ENCODE measurements around the gene PDE4B.
A peak's percentile ranks its signal among the peaks of the same experiment; 100 is the strongest.

The PDE4B gene

DNA sequence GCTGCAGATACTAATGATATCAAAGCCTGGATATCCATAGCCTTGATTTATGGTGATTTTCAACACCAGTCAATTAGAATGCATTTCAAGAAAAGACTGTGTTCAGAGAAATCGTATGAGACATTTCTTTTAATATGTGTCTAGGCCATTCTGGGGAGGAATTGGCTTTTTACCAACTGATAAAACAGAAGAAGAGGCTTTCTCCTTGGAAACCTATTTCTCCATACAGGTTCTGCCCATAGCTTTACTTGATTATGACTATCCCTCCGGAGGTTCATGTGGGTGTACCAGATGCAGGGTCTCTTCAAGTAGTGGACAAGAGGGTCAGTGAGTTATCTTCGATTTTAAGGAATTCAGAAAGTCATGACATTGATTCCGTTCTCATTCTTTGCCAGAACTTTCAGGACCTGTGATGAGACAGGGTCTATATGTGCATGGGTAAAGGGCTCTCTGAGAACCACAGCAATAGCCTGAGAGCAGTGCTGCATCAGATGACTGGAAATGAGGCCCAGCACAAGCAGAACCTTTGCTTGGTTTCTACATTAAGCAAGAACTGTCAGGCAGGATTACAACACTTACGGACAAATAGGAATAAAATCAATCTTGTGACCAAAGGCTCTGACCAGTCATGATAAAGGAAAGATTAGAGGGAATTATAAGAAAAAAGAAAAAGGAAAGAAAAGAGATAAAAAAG lies 477.6 kb downstream of the PDE4B start:
- DNase-seq, result no peak

- peak; percentile 28 to 38 for DNase-seq
These were observed 478.7 kb downstream of the PDE4B start for GRCh38 chr1:66271216-66271903.

DNA sequence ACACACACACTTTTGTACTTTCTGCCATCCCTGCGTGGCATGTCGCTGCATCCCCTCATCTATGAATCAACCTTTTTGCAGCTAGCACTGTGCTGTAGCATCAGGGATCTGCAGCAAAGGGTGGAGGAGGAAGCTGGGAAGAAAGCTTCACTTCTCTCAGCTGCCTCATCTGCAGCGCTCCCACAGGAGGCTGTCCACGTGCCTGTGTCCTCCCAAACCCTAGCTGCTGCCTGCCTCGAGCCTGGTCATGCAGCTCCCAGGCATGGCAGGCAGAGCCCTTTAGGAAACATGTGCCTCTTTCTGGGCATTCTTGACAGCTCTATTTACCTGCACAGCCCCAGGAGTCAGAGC lies 479.2 kb downstream of the PDE4B start:
- DNase-seq, result no peak

DNA sequence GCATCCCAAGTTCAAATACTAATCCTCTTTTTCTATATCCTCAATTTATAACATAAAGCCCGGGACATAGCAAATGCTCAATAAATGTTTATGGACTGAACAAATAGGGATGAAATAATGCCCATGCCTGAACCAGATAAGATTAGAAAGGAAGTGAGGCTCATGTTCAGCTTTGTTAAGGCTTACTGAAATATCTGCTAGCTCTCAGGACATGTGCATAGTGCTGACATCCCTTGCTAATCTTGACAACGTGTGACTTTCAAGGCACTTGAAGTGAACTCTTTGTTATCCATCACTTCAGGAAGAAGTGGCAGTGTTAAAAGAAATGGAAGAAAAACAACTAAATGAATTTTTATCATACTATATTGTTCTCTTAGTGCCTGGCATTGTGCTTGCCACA lies 481.0 kb downstream of the PDE4B start:
- DNase-seq, result no peak

DNA sequence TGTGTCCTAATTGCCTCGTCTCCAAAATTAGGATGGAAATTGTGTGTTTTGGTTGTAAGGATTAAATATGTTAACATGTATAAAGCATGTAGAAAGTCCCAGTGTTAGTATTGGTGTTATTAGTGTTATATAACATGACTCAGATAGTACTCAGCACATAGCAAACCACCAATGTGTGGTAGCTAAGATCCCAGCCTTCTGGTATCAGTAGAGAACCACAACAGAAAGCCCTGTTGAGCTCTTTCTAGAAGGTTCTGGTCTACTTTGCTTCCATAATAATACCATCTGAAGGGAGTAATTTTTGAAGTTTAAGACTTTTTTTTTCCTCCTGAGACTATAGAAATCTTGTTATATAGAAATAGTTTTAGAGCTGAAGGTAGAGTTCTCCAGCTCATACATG lies 481.9 kb downstream of the PDE4B start:
- DNase-seq, result no peak

DNA sequence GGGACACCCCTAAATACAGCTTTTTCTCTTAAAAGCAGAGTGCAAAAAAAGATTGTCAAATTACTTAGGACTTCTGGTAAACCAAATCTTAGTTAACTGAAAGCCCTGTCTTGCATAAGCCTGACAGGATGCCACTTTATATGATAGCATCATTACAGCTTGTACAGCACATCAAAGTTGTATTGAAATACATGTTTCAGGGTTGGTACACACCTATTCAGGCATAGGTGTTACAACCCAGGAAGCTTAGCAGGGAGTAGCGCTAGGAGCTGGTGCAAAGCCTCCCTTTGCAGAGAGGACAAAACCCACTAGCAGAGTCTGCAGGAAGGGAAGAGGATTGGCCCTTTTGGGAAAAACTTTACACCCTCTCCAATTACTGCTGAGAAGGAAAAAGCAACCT lies 482.4 kb downstream of the PDE4B start:
- DNase-seq, result no peak

DNA sequence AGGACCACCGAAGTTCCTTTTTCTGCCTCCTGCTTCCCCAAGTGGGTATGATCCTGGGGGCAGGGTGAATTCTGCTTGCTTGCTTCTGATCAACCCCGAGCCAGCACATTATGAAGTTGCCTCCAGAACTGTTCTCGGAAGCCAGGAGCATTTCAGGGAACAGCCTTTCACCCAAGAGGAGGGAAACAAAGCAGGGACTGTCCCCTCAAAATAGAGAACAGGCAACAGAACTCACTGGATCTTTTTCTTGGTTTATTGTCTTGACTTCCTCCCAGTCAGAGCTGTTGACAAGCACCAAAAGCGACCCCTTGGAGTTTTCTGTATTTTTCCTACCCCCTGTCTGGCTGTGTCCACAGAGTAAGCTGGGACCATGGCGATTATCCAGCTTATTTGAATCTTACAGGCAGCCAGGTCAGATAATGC lies 482.9 kb downstream of the PDE4B start:
- DNase-seq, result no peak

GRCh38 chr1:66276218-66276617 lies 483.5 kb downstream of the PDE4B start:
- peak in 1 of 2 experiments; percentile 17 for DNase-seq

- no peak for DNase-seq
These were observed 485.7 kb downstream of the PDE4B start for GRCh38 chr1:66278260-66279021.

DNA sequence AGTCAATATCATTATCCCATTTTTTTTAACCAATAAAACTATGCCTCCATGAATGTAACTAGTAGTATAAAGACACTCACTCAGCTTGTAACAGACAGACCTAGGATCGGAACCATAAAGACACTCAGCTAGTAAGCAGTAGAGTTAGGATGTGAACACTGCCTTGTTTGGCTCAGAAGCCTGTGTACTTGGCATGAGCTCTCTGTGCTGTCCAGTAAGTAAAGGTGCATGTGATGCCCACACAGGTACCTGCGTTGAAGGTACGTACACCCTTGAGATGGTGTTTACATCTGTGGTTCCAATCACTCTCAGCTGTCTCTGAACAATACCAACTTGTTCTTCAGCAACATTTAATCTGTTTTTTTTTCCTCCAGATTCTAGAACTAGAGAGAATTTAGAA lies 489.1 kb downstream of the PDE4B start:
- DNase-seq, result no peak

DNA sequence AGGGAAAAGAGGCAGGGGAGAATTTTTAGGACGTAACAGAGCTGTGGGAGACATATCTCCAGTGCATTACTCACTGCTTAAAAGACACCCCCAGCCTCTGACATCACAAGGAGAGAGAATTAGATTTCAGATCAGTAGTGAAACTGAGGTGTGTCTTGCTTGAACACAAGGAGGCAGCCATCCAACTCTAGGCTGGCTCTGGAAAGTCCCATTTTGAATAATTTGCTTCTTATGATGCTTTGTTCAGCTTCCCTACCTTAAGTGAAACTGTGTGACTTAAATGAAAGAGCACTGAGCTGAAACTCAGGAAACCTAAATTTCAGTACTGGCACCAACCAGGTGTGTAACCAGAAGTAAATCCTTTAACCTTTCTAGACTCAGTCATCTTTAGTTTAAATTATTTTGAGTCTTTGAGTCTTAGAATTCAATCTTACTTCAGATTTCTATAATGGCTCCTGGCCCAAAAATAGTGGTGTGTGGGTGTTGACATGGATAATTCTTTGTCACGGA lies 489.7 kb downstream of the PDE4B start:
- peak; percentile 40 to 76 for DNase-seq

- no peak for DNase-seq
These were observed 490.4 kb downstream of the PDE4B start for GRCh38 chr1:66282891-66283621.

- DNase-seq, result peak in 1 of 2 experiments; percentile 32
These were observed 490.9 kb downstream of the PDE4B start for GRCh38 chr1:66283622-66284041.

GRCh38 chr1:66284746-66285145 lies 492.1 kb downstream of the PDE4B start:
- no peak for DNase-seq

- no peak for DNase-seq
These were observed 493.0 kb downstream of the PDE4B start for GRCh38 chr1:66285618-66286270.

DNA sequence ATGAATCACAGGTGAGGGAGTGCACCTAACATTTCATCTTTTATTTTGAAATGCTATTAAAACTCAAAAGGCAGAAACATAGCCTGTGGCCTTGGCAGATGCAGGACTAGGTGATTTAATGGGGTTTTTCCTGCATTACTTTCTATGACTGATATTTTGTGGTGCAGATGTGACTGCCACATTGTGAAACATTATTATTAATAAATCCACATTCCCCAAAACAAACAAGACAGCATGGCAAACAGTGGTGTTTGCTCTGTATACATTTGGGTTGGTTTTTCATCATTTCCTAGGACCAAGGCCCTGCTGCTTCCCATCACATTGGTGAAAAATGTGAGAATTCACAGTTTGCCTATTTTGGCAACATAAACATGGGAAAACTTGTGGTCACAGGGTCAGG lies 493.6 kb downstream of the PDE4B start:
- no peak for DNase-seq

DNA sequence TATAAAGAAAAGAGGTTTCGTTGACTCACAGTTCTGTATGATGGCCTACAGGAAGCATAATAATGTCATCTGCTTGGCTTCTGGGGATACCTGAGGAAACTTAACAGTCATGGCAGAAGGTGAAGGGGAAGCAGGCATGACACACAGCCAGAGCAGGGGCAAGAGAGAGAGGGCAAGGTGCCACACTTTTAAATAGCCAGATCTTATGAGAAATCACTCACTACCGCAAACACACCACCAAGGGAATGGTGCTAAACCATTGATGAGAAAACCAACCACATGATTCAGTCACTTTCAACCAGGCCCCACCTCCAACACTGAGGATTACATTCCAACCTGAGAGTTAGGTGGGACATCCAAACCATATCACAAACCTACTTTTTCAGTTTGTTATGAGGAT lies 495.4 kb downstream of the PDE4B start:
- no peak for DNase-seq

DNA sequence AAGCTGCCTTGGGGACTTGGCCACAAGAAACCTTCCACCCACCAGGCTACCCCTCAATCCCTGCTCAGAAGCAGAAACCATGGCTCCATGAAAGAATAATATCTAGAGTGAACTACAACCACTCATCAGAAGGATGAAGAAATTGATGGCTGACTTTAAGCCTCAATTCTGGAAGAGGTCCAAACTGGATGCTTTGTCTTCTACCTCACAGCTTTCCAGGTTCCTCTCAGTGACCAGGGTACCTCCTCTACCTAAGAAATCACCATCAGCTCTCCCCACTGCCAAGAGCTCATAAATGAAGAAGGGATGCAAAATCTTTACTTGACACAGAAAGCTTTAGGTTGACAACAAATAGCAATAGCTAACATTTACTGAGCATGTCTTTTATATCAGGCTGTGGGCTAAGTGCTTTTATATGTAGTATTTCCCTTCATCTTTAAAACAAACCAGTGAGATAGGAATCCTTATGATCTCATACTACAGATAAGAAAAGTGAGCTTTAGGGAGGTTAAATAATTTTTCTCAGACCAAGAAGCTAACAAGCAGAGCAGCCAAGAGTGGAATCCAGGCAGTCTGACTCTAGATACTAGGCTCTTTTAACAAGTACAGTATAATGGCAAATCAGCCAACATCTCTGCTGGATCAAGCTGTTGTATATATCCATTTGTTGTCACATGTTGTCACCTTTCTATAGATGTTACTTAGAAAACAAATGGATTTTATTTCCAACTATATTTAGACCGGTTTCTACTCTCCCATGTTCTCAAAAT lies 498.3 kb downstream of the PDE4B start:
- no peak for DNase-seq

GRCh38 chr1:66291531-66291864 lies 498.8 kb downstream of the PDE4B start:
- no peak for DNase-seq

DNA sequence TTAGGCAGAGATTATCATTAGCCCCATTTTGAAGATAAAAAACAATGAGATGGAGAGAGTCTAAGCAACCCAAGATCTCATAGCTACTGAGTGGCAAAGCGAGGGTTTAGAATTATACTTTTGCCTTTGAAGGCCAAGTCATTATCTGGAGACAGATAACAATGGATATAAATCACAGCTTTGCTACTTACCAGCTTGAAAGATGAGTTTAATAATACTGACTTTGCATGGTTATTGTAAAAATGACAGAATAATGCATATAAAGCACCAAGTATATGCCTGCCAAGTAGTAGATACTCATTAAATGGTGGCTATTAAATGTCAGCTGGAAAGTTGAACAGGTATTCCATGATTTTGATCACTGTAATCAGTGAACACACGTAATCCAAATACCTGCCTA lies 499.6 kb downstream of the PDE4B start:
- no peak for DNase-seq

GRCh38 chr1:66292944-66293343 lies 500.2 kb downstream of the PDE4B start:
- no peak for DNase-seq
